ENCODE results near the gene DGLUCY.

DNA sequence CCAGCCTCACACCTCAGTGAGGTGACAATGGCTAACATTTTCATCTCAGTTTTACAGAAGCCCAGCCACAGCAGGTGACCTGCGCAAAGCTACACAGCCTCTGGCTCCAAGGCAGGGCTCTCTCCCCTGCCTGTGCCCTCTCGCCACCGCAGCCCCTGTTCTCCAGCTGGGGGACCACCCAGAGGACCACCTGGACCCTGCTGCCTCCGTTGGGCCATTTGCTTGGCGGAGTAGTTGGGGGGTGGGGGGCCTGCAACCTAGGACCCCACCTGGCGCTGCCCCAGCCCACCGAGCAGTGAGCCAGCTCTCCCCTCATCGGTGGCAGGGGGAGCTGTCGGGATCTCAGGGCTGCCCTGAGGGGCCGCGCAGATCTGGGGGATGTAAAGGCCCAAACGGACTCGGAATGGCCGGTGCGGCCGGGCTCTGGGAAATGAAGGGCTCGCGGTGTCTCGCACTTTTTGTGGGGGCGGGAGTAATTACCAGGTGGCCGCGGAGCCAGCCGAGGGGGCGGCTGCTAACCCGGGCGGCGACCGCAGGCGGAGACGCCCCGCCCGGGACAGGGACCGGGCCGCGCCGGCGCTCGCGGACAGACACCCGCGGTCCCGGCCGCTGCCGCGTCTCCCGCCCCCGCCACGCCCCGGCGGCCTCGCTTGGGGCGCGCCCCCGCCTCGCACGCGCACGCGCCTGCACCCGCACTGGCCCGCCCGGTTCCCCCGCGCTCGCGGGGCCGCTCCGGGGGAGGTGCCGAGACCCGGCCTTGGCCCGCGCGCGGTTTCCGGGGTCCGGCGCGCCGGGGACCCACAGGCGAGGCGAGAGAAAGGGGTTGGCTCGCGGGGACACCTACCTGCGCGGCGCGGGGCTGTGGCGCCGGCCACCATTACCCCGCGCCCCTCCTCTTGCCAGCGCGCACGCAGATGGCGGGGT lies 139.3 kb downstream of the DGLUCY start:
- TF ChIP-seq POLR2AphosphoS5 (IDR thresholded peaks at IDR 0.05) (no peak), POLR2A (IDR thresholded peaks at IDR 0.05) (no peak)
- TF ChIP-seq, protein P1, sequence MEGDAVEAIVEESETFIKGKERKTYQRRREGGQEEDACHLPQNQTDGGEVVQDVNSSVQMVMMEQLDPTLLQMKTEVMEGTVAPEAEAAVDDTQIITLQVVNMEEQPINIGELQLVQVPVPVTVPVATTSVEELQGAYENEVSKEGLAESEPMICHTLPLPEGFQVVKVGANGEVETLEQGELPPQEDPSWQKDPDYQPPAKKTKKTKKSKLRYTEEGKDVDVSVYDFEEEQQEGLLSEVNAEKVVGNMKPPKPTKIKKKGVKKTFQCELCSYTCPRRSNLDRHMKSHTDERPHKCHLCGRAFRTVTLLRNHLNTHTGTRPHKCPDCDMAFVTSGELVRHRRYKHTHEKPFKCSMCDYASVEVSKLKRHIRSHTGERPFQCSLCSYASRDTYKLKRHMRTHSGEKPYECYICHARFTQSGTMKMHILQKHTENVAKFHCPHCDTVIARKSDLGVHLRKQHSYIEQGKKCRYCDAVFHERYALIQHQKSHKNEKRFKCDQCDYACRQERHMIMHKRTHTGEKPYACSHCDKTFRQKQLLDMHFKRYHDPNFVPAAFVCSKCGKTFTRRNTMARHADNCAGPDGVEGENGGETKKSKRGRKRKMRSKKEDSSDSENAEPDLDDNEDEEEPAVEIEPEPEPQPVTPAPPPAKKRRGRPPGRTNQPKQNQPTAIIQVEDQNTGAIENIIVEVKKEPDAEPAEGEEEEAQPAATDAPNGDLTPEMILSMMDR (IDR thresholded peaks at IDR 0.05 in 8 of 11, conservative IDR thresholded peaks at IDR 0.05 in 3 of 11) = no peak

Measured in spleen (tissue), 7 donors.